Kidney (tissue), 14 donors: Measurements from ENCODE around the gene CTIF. TPM values are rescaled to one million over a fixed set of nuclear protein-coding genes. Genes with fewer than 3 reads are reported as not detected.

Source experiments
- DNase-seq, 5 donors: peaks; one replicate each; pipeline ENCODE4 v3.0.0-alpha.2; 2013 to 2020
- FAIRE-seq: peaks from 2 replicates; lab custom pipeline; 2012; peaks lifted over from hg19 to GRCh38; lab: Jason Lieb, UNC
- H3K27ac ChIP-seq, 2 donors: one replicate each; pipeline ENCODE4 v1.7.0; 2013; ENCODE audit warnings: low read depth in 2 of 2, low read length in 2 of 2, inconsistent platforms in 1 of 2
- H3K27me3 ChIP-seq: one replicate; pipeline ENCODE4 v1.7.1; 2013; ENCODE audit warnings: low read length, inconsistent platforms; ENCODE audit not compliant: control insufficient read depth, insufficient read depth
- H3K36me3 ChIP-seq, 3 donors: one replicate each; pipeline versions ENCODE4 v1.7.0 to v1.7.1; 2013; ENCODE audit warnings: low read length in 3 of 3, control low read depth in 1 of 3, inconsistent platforms in 1 of 3; ENCODE audit not compliant: insufficient read depth in 3 of 3, control insufficient read depth in 2 of 3
- H3K4me1 ChIP-seq, 3 donors: one replicate each; pipeline versions ENCODE4 v1.7.0 to v1.7.1; 2013; ENCODE audit warnings: low read length in 3 of 3, inconsistent platforms in 1 of 3, low read depth in 1 of 3; ENCODE audit not compliant: control insufficient read depth in 2 of 3, insufficient read depth in 2 of 3
- H3K4me3 ChIP-seq, 3 donors: one replicate each; pipeline versions ENCODE4 v1.7.0 to v1.8.1; 2013; ENCODE audit warnings: low read length in 3 of 3, control low read depth in 1 of 3, inconsistent platforms in 1 of 3
- H3K9ac ChIP-seq, 3 donors: one replicate each; pipeline versions ENCODE4 v1.7.0 to v1.7.1; 2013; ENCODE audit warnings: low read length in 3 of 3, control low read depth in 1 of 3, inconsistent platforms in 1 of 3
- H3K9me3 ChIP-seq, 3 donors: one replicate each; pipeline versions ENCODE4 v1.7.0 to v1.7.1; 2013; ENCODE audit warnings: low read length in 3 of 3, control low read depth in 1 of 3, inconsistent platforms in 1 of 3; ENCODE audit not compliant: control insufficient read depth in 2 of 3, insufficient read depth in 1 of 3
- intact Hi-C: fragments of 100-400 bp; cut with DNase I; formaldehyde crosslinking; loops from one replicate; pipeline ENCODE4 v1.11.1; 2022
- polyA plus RNA-seq: library from polyadenylated mRNA; stranded (reverse); fragments of 350-450 nt; fragmentation: Illumina TruSeq; extraction: RNeasy Lipid Tissue Mini Kit (QIAGEN cat#74804); gene quantifications from one replicate; pipeline ENCODE4 v1.2.3, GENCODE V29; 2014; ENCODE audit warnings: low read depth, low replicate concordance; ENCODE audit not compliant: insufficient read depth
- total RNA-seq: library from RNA; stranded (reverse); fragmentation: NEBNext Ultra II Directional; extraction: Animal tissue kit (Norgen Biotek cat#: 25700); gene quantifications from one replicate; pipeline ENCODE4 v1.2.1, GENCODE V29; 2021
- TF ChIP-seq, protein P1 (sequence below): IDR thresholded peaks from 3 replicates; pipeline ENCODE4 v1.5.1; 2012; ENCODE audit warnings: mild to moderate bottlenecking, moderate library complexity, borderline replicate concordance; ENCODE audit not compliant: insufficient read depth; ENCODE audit errors: extremely low read depth
- donor health status: control.
- donor health status: control.
- donor health status: control.
- donor health status: control.
- donor health status: control.
- donor health status: DM: yes; HTN: yes; CAD: no.
- donor health status: Normal renal cell carcinoma (clear cell type).

CTIF gene
- total and polyA plus RNA-seq, 2 donors from 2014 or later, result 37.3 to 41.9 TPM

DNA sequence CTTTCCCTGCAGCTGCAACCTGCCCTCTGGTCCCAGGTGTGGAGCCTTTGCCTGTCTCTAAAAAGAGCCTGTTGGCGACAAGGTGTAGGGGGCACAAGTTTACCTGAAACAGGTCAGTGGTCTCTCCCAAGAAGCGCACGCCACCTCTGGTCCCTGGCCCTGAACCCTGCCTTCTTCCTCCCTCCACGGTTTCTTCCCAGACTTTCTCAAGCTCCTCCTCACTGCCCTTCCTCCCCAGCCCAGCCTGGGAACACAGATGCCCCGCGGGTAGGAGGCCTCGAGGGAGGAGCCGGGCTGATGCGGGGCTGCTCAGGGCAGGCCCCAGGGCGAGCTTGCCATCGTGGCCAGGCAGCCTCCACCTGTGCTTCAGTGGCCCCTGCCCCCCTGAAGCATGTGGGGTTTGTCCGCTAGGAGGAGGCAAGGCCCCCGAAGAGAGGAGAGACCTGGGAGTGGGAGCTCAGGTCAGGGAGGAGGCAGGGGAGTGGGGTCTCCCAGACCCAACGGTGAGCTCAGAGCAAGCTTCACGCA is 322.4 kb downstream of the CTIF start:
- no peaks in the 10 kb centered on the region for H3K9me3 ChIP-seq
- H3K4me3 ChIP-seq, result no peak overlapping the region
- intact Hi-C loops, result no loop called here
- H3K36me3 ChIP-seq, result no peaks in the 10 kb centered on the region
- no peak overlapping the region for H3K9ac ChIP-seq
- no peak overlapping the region for H3K27ac ChIP-seq
- FAIRE-seq, result no peak
- H3K27me3 ChIP-seq, result no peaks in the 10 kb centered on the region
- TF ChIP-seq, protein P1, sequence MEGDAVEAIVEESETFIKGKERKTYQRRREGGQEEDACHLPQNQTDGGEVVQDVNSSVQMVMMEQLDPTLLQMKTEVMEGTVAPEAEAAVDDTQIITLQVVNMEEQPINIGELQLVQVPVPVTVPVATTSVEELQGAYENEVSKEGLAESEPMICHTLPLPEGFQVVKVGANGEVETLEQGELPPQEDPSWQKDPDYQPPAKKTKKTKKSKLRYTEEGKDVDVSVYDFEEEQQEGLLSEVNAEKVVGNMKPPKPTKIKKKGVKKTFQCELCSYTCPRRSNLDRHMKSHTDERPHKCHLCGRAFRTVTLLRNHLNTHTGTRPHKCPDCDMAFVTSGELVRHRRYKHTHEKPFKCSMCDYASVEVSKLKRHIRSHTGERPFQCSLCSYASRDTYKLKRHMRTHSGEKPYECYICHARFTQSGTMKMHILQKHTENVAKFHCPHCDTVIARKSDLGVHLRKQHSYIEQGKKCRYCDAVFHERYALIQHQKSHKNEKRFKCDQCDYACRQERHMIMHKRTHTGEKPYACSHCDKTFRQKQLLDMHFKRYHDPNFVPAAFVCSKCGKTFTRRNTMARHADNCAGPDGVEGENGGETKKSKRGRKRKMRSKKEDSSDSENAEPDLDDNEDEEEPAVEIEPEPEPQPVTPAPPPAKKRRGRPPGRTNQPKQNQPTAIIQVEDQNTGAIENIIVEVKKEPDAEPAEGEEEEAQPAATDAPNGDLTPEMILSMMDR, result no peak
- H3K4me1 ChIP-seq, result peaks cover 0 to 2% (median 0%) of the 10 kb centered on the region in 3 donors
- peak in 1 of 5 donors; percentile 57 for DNase-seq

- intact Hi-C loops, result no loop called here
- Histone ChIP-seq H3K27ac (no peak overlapping the region), H3K36me3 (no peaks in the 10 kb centered on the region), H3K9me3 (no peaks in the 10 kb centered on the region), H3K27me3 (no peaks in the 10 kb centered on the region), H3K9ac (no peak overlapping the region), H3K4me1 (peaks cover 0 to 2% (median 0%) of the 10 kb centered on the region in 3 donors), H3K4me3 (no peak overlapping the region)
- no peak for FAIRE-seq
- TF ChIP-seq, protein P1, result no peak
- peak in 1 of 5 donors; percentile 54 for DNase-seq
Observed at GRCh38 chr18:48862132-48862531, 323.3 kb downstream of the CTIF start.

DNA sequence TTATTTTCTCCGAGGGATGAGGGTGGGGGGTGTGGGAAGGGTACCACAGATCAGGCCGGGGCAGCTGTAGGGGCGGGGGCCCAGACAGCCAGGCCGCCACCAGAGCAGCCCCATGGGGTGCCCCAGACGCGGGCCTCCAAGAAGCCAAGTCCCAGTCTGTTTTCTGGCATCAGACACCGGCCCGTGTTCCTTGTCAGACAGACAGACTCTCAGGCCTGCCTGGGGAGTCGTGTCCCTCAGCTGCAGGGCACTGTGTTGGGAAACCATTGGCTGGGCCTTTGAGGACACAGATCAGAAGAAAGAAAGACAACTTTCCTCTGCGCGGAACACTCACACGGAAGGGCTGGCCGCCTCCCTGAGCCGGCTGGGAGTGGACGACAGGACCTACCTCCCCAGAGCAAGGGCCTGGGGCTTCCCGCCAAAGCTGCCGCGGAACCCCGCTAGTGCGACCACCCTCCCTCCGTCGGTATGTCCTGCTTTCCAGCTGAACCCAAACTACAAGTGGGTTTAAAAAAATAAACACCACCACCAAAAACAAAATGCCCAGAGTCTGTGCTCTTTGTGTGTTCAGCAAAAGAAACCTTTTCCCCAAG is 323.9 kb downstream of the CTIF start:
- Histone ChIP-seq H3K4me1 (peaks cover 0 to 2% (median 0%) of the 10 kb centered on the region in 3 donors), H3K36me3 (no peaks in the 10 kb centered on the region), H3K27ac (no peak overlapping the region), H3K27me3 (no peaks in the 10 kb centered on the region), H3K4me3 (no peak overlapping the region), H3K9ac (no peak overlapping the region), H3K9me3 (no peaks in the 10 kb centered on the region)
- FAIRE-seq (no peak), DNase-seq (peak in 1 of 5 donors; percentile 78)
- TF ChIP-seq, protein P1, result no peak
- intact Hi-C loops, result no loop called here
